Stimulated activated CD8-positive, alpha-beta memory T cell treated with anti-CD3 and anti-CD28 coated beads, Interleukin-15, amount 100 ng/mL, for 48 hours (primary cell): ENCODE data around the gene MCOLN1.
A peak's percentile ranks its signal among the peaks of the same experiment; 100 is the strongest.

Experiments used
- DNase-seq, 2 donors: peaks; one replicate each; pipeline ENCODE4 v3.0.0-alpha.2; 2020; ENCODE audit warnings: low read depth in 2 of 2

MCOLN1 gene

GRCh38 chr19:7542556-7543348 lies 20.3 kb downstream of the MCOLN1 start:
- no peak for DNase-seq

GRCh38 chr19:7544626-7545025 lies 22.2 kb downstream of the MCOLN1 start:
- DNase-seq, result no peak

GRCh38 chr19:7545300-7545699 lies 22.9 kb downstream of the MCOLN1 start:
- DNase-seq, result no peak

- peak in 1 of 2 donors; percentile 16 for DNase-seq
Observed at GRCh38 chr19:7545904-7546303, 23.5 kb downstream of the MCOLN1 start.

- no peak for DNase-seq
Observed at GRCh38 chr19:7547159-7547558, 24.7 kb downstream of the MCOLN1 start.

GRCh38 chr19:7549429-7550148 lies 27.2 kb downstream of the MCOLN1 start:
- no peak for DNase-seq

GRCh38 chr19:7550169-7550770 lies 27.8 kb downstream of the MCOLN1 start:
- no peak for DNase-seq

- peak in 1 of 2 donors; percentile 28 for DNase-seq
Observed at GRCh38 chr19:7550987-7551761, 28.8 kb downstream of the MCOLN1 start.

- DNase-seq, result no peak
Observed at GRCh38 chr19:7552781-7553180, 30.4 kb downstream of the MCOLN1 start.

GRCh38 chr19:7554565-7554964 lies 32.1 kb downstream of the MCOLN1 start:
- no peak for DNase-seq

GRCh38 chr19:7554990-7555864 lies 32.8 kb downstream of the MCOLN1 start:
- DNase-seq, result no peak

GRCh38 chr19:7556696-7557315 lies 34.4 kb downstream of the MCOLN1 start:
- no peak for DNase-seq

- DNase-seq, result no peak
Observed at GRCh38 chr19:7558667-7559066, 36.2 kb downstream of the MCOLN1 start.

GRCh38 chr19:7559102-7559501 lies 36.7 kb downstream of the MCOLN1 start:
- no peak for DNase-seq

- no peak for DNase-seq
Observed at GRCh38 chr19:7560255-7560654, 37.8 kb downstream of the MCOLN1 start.

GRCh38 chr19:7561325-7561724 lies 38.9 kb downstream of the MCOLN1 start:
- no peak for DNase-seq

GRCh38 chr19:7562646-7563393 lies 40.4 kb downstream of the MCOLN1 start:
- no peak for DNase-seq

- DNase-seq, result no peak
Observed at GRCh38 chr19:7564866-7565265, 42.4 kb downstream of the MCOLN1 start.

- DNase-seq, result no peak
Observed at GRCh38 chr19:7565332-7565731, 42.9 kb downstream of the MCOLN1 start.

- no peak for DNase-seq
Observed at GRCh38 chr19:7570761-7571160, 48.3 kb downstream of the MCOLN1 start.
